IMR-90 (cell line): Measurements from ENCODE around the gene DGKG. TPM values are rescaled to one million over a fixed set of nuclear protein-coding genes. Genes with fewer than 3 reads are reported as not detected.

Experiments
- ATAC-seq: fragments of 200-7000 bp; cut with Tn5 transposase; 2 replicates; pipeline ENCODE4 v1.9.1; 2020; ENCODE audit warnings: low read depth, mild to moderate bottlenecking, moderate library complexity
- BruUV-seq: library from RNA; stranded (reverse); fragments of 400-500 nt; replicated peaks from 2 replicates; lab custom pipeline; 2021; lab: Mats Ljungman, UMichigan
- CTCF ChIA-PET: fragments of 300-600 bp; formaldehyde crosslinking; extraction: SDS; loops from one replicate; lab custom pipeline; 2021; ENCODE audit warnings: antibody characterized with exemption; lab: Yijun Ruan, JAX
- POLR2A ChIA-PET: fragments of 300-600 bp; sonication (Branson Sonifier 250); formaldehyde crosslinking; loops from one replicate; lab custom pipeline; 2022; ENCODE audit warnings: antibody characterized with exemption; ENCODE audit not compliant: unreplicated experiment; lab: Charles Lee
- DNase-seq: peaks from one replicate; pipeline ENCODE4 v3.0.0; 2013
- H2AFZ ChIP-seq: replicated peaks from 2 replicates; pipeline ENCODE3; 2013; ENCODE audit warnings: low read length, mild to moderate bottlenecking; ENCODE audit not compliant: poor library complexity
- H2AK5ac ChIP-seq: 2 replicates; pipeline ENCODE4 v1.6.1; 2013; ENCODE audit warnings: low read depth, low read length, inconsistent platforms
- H2AK9ac ChIP-seq: replicated peaks from 2 replicates; pipeline ENCODE3; 2013; ENCODE audit warnings: mild to moderate bottlenecking, low read depth, low read length, moderate library complexity; ENCODE audit not compliant: poor library complexity
- H2BK120ac ChIP-seq: 2 replicates; pipeline ENCODE4 v1.6.1; 2013; ENCODE audit warnings: low read depth, low read length, inconsistent platforms
- H2BK15ac ChIP-seq: 3 replicates; pipeline ENCODE4 v1.6.1; 2013; ENCODE audit warnings: low read depth, low read length, inconsistent platforms
- H2BK20ac ChIP-seq: 2 replicates; pipeline ENCODE4 v1.6.1; 2013; ENCODE audit warnings: low read depth, mild to moderate bottlenecking, inconsistent platforms, low read length, moderate library complexity
- H2BK5ac ChIP-seq: 2 replicates; pipeline ENCODE4 v1.6.1; 2013; ENCODE audit warnings: mild to moderate bottlenecking, low read depth, low read length, inconsistent platforms; ENCODE audit not compliant: poor library complexity, severe bottlenecking
- H3K14ac ChIP-seq: replicated peaks from 2 replicates; pipeline ENCODE4 v1.6.1; 2013; ENCODE audit warnings: low read depth, low read length, inconsistent platforms
- H3K18ac ChIP-seq: 2 replicates; pipeline ENCODE4 v1.6.1; 2013; ENCODE audit warnings: low read depth, low read length, control low read depth
- H3K23ac ChIP-seq: 2 replicates; pipeline ENCODE4 v1.6.1; 2013; ENCODE audit warnings: low read depth, low read length, inconsistent platforms
- H3K27ac ChIP-seq: 2 replicates; pipeline ENCODE4 v1.5.1; 2013; ENCODE audit warnings: mild to moderate bottlenecking, control low read depth, low read length; ENCODE audit not compliant: insufficient read depth
- H3K27me3 ChIP-seq: 2 replicates; pipeline ENCODE4 v1.6.1; 2013; ENCODE audit warnings: low read length; ENCODE audit not compliant: control insufficient read depth, insufficient read depth
- H3K36me3 ChIP-seq: 2 replicates; pipeline ENCODE4 v1.6.1; 2013; ENCODE audit warnings: low read length, mixed read lengths; ENCODE audit not compliant: control insufficient read depth, insufficient read depth
- H3K4ac ChIP-seq: 2 replicates; pipeline ENCODE4 v1.6.1; 2013; ENCODE audit warnings: low read depth, low read length, inconsistent platforms
- H3K4me1 ChIP-seq: 2 replicates; pipeline ENCODE4 v1.6.1; 2013; ENCODE audit warnings: low read length, mixed read lengths; ENCODE audit not compliant: control insufficient read depth, insufficient read depth
- H3K4me2 ChIP-seq: 2 replicates; pipeline ENCODE4 v1.6.1; 2013; ENCODE audit warnings: low read depth, mild to moderate bottlenecking, control low read depth, low read length, moderate library complexity
- H3K4me3 ChIP-seq: 2 replicates; pipeline ENCODE4 v1.5.1; 2013; ENCODE audit warnings: low read depth, mild to moderate bottlenecking, control low read depth, low read length, moderate library complexity; ENCODE audit not compliant: insufficient read depth
- H3K56ac ChIP-seq: 2 replicates; pipeline ENCODE4 v1.6.1; 2013; ENCODE audit warnings: low read length, inconsistent platforms; ENCODE audit not compliant: insufficient read depth; ENCODE audit errors: extremely low read depth
- H3K79me1 ChIP-seq, 2 experiments: 2 replicates each; pipeline ENCODE4 v1.6.1; 2013; ENCODE audit warnings: low read length in 2 of 2, inconsistent platforms in 1 of 2, low read depth in 1 of 2
- H3K9ac ChIP-seq: 2 replicates; pipeline ENCODE4 v1.6.1; 2013; ENCODE audit warnings: low read depth, low read length, control low read depth
- H3K9me1 ChIP-seq: 2 replicates; pipeline ENCODE4 v1.6.1; 2013; ENCODE audit warnings: low read length, inconsistent platforms; ENCODE audit not compliant: insufficient read depth
- H3K9me3 ChIP-seq: 2 replicates; pipeline ENCODE4 v1.6.1; 2013; ENCODE audit warnings: low read length; ENCODE audit not compliant: control insufficient read depth, insufficient read depth
- H4K20me1 ChIP-seq: 2 replicates; pipeline ENCODE4 v1.6.1; 2013; ENCODE audit warnings: low read length, inconsistent platforms; ENCODE audit not compliant: insufficient read depth
- H4K5ac ChIP-seq: 2 replicates; pipeline ENCODE4 v1.6.1; 2013; ENCODE audit warnings: mild to moderate bottlenecking, low read depth, low read length, control low read depth
- H4K8ac ChIP-seq, 2 experiments: 2 replicates each; pipeline ENCODE4 v1.6.1; 2013; ENCODE audit warnings: low read depth in 2 of 2, low read length in 2 of 2, control low read depth in 1 of 2, inconsistent platforms in 1 of 2
- H4K91ac ChIP-seq: 2 replicates; pipeline ENCODE4 v1.6.1; 2013; ENCODE audit warnings: low read depth, low read length, inconsistent platforms; ENCODE audit not compliant: insufficient read depth
- BHLHE40 ChIP-seq: fragments of 150-350 bp; IDR thresholded peaks from 2 replicates; pipeline ENCODE4 v1.6.1; 2016; ENCODE audit warnings: mild to moderate bottlenecking, low read depth, low read length
- CEBPB ChIP-seq: IDR thresholded peaks from 2 replicates; pipeline ENCODE4 v1.6.1; 2012; ENCODE audit warnings: low read depth, low read length, improper control_type of control experiment
- CHD1 ChIP-seq: IDR thresholded peaks from 2 replicates; pipeline ENCODE4 v1.6.1; 2012; ENCODE audit warnings: low read depth, low read length, improper control_type of control experiment
- CTCF ChIP-seq: conservative IDR thresholded peaks from 2 replicates; pipeline ENCODE4 v1.5.1; 2012; ENCODE audit warnings: mild to moderate bottlenecking, low read depth, low read length, improper control_type of control experiment
- ELK1 ChIP-seq: fragments of 150-350 bp; IDR thresholded peaks from 2 replicates; pipeline ENCODE4 v1.6.1; 2016; ENCODE audit warnings: low read depth, mild to moderate bottlenecking, low read length, moderate library complexity, borderline replicate concordance
- MAFK ChIP-seq: IDR thresholded peaks from 2 replicates; pipeline ENCODE4 v1.6.1; 2012; ENCODE audit warnings: low read depth, low read length, improper control_type of control experiment
- MAZ ChIP-seq: IDR thresholded peaks from 2 replicates; pipeline ENCODE4 v1.6.1; 2012; ENCODE audit warnings: low read depth, mild to moderate bottlenecking, low read length, improper control_type of control experiment, moderate library complexity, borderline replicate concordance
- MXI1 ChIP-seq: IDR thresholded peaks from 2 replicates; pipeline ENCODE4 v1.6.1; 2012; ENCODE audit warnings: low read depth, mild to moderate bottlenecking, low read length, moderate library complexity, borderline replicate concordance
- NFE2L2 ChIP-seq: fragments of 150-350 bp; IDR thresholded peaks from 2 replicates; pipeline ENCODE4 v1.6.1; 2016; ENCODE audit warnings: low read depth, mild to moderate bottlenecking, low read length
- RFX5 ChIP-seq: IDR thresholded peaks from 2 replicates; pipeline ENCODE4 v1.8.0; 2012; ENCODE audit warnings: low read depth, mild to moderate bottlenecking, low read length, moderate library complexity
- SMC3 ChIP-seq: fragments of 150-350 bp; IDR thresholded peaks from 2 replicates; pipeline ENCODE4 v1.6.1; 2016; ENCODE audit warnings: low read depth, mild to moderate bottlenecking, antibody characterized with exemption, low read length, moderate library complexity
- USF2 ChIP-seq: fragments of 150-350 bp; IDR thresholded peaks from 2 replicates; pipeline ENCODE4 v1.6.1; 2017; ENCODE audit warnings: mild to moderate bottlenecking, antibody characterized with exemption, low read length, low read depth
- dilution Hi-C: fragments of 300-500 bp; cut with HindIII; formaldehyde crosslinking; loops from one replicate; pipeline ENCODE4 v1.14.3; 2018; ENCODE audit warnings: low sequenced_read_pairs; ENCODE audit not compliant: unreplicated experiment
- in situ Hi-C: fragments of 300-500 bp; cut with MboI; formaldehyde crosslinking; loops from 3 replicates; pipeline ENCODE4 v1.14.3; 2019; ENCODE audit warnings: low sequenced_read_pairs, inconsistent platforms, mixed read lengths
- intact Hi-C: fragments of 100-400 bp; cut with micrococcal nuclease; formaldehyde crosslinking; loops from 2 replicates; pipeline ENCODE4 v1.10.0; 2022
- polyA plus RNA-seq, 3 experiments: library from polyadenylated mRNA; depleted of rRNA; stranded (reverse); fragments of >200 nt; gene quantifications; 2 replicates each; pipeline ENCODE4 v1.2.3, GENCODE V29; 2012; ENCODE audit warnings: low replicate concordance in 1 of 3
- total RNA-seq: library from RNA; depleted of rRNA; stranded (reverse); fragments of >200 nt; gene quantifications from 2 replicates; pipeline ENCODE4 v1.2.3, GENCODE V29; 2012

Gene DGKG
- total and polyA plus RNA-seq, 2 of the 4 experiments (the other 2 are of a cell fraction), result 1.2 to 4.1 TPM

DNA sequence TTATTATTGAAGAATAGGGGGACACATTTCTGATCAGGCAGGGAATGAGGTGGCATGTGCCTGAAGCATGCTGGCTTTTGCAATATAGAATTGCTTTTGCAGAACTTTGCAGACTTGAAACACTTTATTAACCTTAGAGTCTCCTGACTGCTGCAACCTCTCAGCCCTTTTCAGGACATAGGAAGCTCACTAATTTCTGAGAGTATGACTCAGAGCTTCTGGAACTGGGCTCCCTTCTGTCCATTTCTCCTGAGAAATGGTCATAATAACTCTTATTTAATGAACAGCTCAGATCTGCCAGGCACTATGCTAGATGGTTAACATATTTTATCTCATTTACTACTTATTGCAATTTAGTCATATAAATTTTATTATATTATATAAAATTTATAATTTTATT, 38.6 kb upstream of the DGKG start:
- no peak overlapping the region for H3K23ac ChIP-seq
- H3K4me1 ChIP-seq, result no peaks in the 10 kb centered on the region
- ATAC-seq (no peak), DNase-seq (no peak)
- POLR2A ChIA-PET, result no interaction called here
- no peak overlapping the region for H3K18ac ChIP-seq
- H3K56ac ChIP-seq, result no peak overlapping the region
- H3K4ac ChIP-seq, result no peak overlapping the region
- CTCF ChIA-PET, result no interaction called here
- H4K5ac ChIP-seq, result no peak overlapping the region
- no peak overlapping the region for H3K4me3 ChIP-seq
- peaks cover 7% of the 10 kb centered on the region for H3K27me3 ChIP-seq
- no peaks in the 10 kb centered on the region for H4K20me1 ChIP-seq
- BruUV-seq, result no TSS peak
- H2BK120ac ChIP-seq, result no peak overlapping the region
- H3K36me3 ChIP-seq, result no peaks in the 10 kb centered on the region
- in situ Hi-C loops, result no loop called here
- H2BK5ac ChIP-seq, result no peak overlapping the region
- H3K9ac ChIP-seq, result no peak overlapping the region
- H2BK20ac ChIP-seq, result no peak overlapping the region
- H4K8ac ChIP-seq, result no peak overlapping the region
- dilution Hi-C loops, result no loop called here
- no peaks in the 10 kb centered on the region for H3K9me3 ChIP-seq
- H3K9me1 ChIP-seq, result no peaks in the 10 kb centered on the region
- TF ChIP-seq MXI1, result no peak
- no peak for TF ChIP-seq CTCF
- no peak for TF ChIP-seq CEBPB
- TF ChIP-seq BHLHE40, result no peak
- no peak for TF ChIP-seq SMC3
- TF ChIP-seq NFE2L2, result no peak
- no peak for TF ChIP-seq USF2
- TF ChIP-seq ELK1, result no peak
- no peak for TF ChIP-seq MAZ
- no peak for TF ChIP-seq CHD1
- no peak for TF ChIP-seq MAFK
- no peak for TF ChIP-seq RFX5
- intact Hi-C loops, result no loop called here
- no peak overlapping the region for H2BK15ac ChIP-seq
- no peak overlapping the region for H3K4me2 ChIP-seq
- no peak overlapping the region for H2AK9ac ChIP-seq
- H3K79me1 ChIP-seq, result no peaks in the 10 kb centered on the region
- H2AFZ ChIP-seq, result no peak overlapping the region
- H4K91ac ChIP-seq, result no peak overlapping the region
- H2AK5ac ChIP-seq, result no peak overlapping the region
- no peak overlapping the region for H3K14ac ChIP-seq
- no peak overlapping the region for H3K27ac ChIP-seq
